ENCODE data around the gene ZSCAN5A. TPM values are rescaled to one million over a fixed set of nuclear protein-coding genes. Genes with fewer than 3 reads are reported as not detected.
"Not testable (repeated sequence)": the region's sequence is repeated elsewhere in the genome, so short reads cannot be mapped to it uniquely, and the experiment has no call there.

The ZSCAN5A gene
- total RNA-seq, 1 donor, result 4.3 TPM

- Histone ChIP-seq H3K4me1 (ENCODE audit: insufficient read depth, low read length) (no peaks in the 10 kb centered on the region), H3K36me3 (ENCODE audit: insufficient read depth, low read length) (no peaks in the 10 kb centered on the region), H3K4me2 (ENCODE audit: insufficient read depth, low read length) (no peak overlapping the region), H3K27me3 (ENCODE audit: insufficient read depth, low read length) (no peaks in the 10 kb centered on the region), H3K9me3 (ENCODE audit: low read depth, low read length) (no peaks in the 10 kb centered on the region), H3K79me2 (ENCODE audit: insufficient read depth, low read length) (no peaks in the 10 kb centered on the region), H4K20me1 (ENCODE audit: insufficient read depth, low read length) (no peaks in the 10 kb centered on the region), H3K27ac (ENCODE audit: low read depth, low read length) (no peak overlapping the region), H2AFZ (ENCODE audit: low read length) (no peak overlapping the region), H3K4me3 (ENCODE audit: insufficient read depth, low read length) (no peak overlapping the region)
- no peak for TF ChIP-seq CTCF (IDR thresholded peaks at IDR 0.05; ENCODE audit: extremely low read depth, low read depth, low read length)
- DNase-seq (ENCODE audit: insufficient read length, low spot score, missing footprints), result no peak
These were observed 136.9 kb downstream of the ZSCAN5A start for GRCh38 chr19:56177564-56178243.

GRCh38 chr19:56176881-56177280 is 137.8 kb downstream of the ZSCAN5A start:
- Histone ChIP-seq H3K36me3 (ENCODE audit: insufficient read depth, low read length) (no peaks in the 10 kb centered on the region), H4K20me1 (ENCODE audit: insufficient read depth, low read length) (no peaks in the 10 kb centered on the region), H3K4me2 (ENCODE audit: insufficient read depth, low read length) (no peak overlapping the region), H3K9me3 (ENCODE audit: low read depth, low read length) (no peaks in the 10 kb centered on the region), H3K27ac (ENCODE audit: low read depth, low read length) (no peak overlapping the region), H3K4me3 (ENCODE audit: insufficient read depth, low read length) (no peak overlapping the region), H3K27me3 (ENCODE audit: insufficient read depth, low read length) (no peaks in the 10 kb centered on the region), H2AFZ (ENCODE audit: low read length) (no peak overlapping the region), H3K4me1 (ENCODE audit: insufficient read depth, low read length) (no peaks in the 10 kb centered on the region), H3K79me2 (ENCODE audit: insufficient read depth, low read length) (no peaks in the 10 kb centered on the region)
- no peak for TF ChIP-seq CTCF (IDR thresholded peaks at IDR 0.05; ENCODE audit: extremely low read depth, low read depth, low read length)
- DNase-seq (ENCODE audit: insufficient read length, low spot score, missing footprints), result no peak

- not testable (repeated sequence) for DNase-seq (ENCODE audit: insufficient read length, low spot score, missing footprints); H3K4me1 ChIP-seq (ENCODE audit: insufficient read depth, low read length)
These were observed 138.3 kb downstream of the ZSCAN5A start for GRCh38 chr19:56176310-56176709.

GRCh38 chr19:56175861-56176307 is 138.8 kb downstream of the ZSCAN5A start, which contains the start of gene GALP:
GALP (plus strand) TSS chr19:56176008; CDS start chr19:56177109, 1,101 bp downstream.
- H3K79me2 ChIP-seq (ENCODE audit: insufficient read depth, low read length); DNase-seq (ENCODE audit: insufficient read length, low spot score, missing footprints); H3K4me3 ChIP-seq (ENCODE audit: insufficient read depth, low read length); H3K9me3 ChIP-seq (ENCODE audit: low read depth, low read length); H3K4me1 ChIP-seq (ENCODE audit: insufficient read depth, low read length); H3K4me2 ChIP-seq (ENCODE audit: insufficient read depth, low read length); H3K36me3 ChIP-seq (ENCODE audit: insufficient read depth, low read length); H3K27ac ChIP-seq (ENCODE audit: low read depth, low read length); H3K27me3 ChIP-seq (ENCODE audit: insufficient read depth, low read length); H2AFZ ChIP-seq (ENCODE audit: low read length); H4K20me1 ChIP-seq (ENCODE audit: insufficient read depth, low read length): not testable (repeated sequence)

More at GRCh38 chr19:56176310-56176709, 138.3 kb downstream of the ZSCAN5A start:
- H3K27me3 ChIP-seq (ENCODE audit: insufficient read depth, low read length); H3K4me2 ChIP-seq (ENCODE audit: insufficient read depth, low read length); H3K27ac ChIP-seq (ENCODE audit: low read depth, low read length); H2AFZ ChIP-seq (ENCODE audit: low read length); H3K9me3 ChIP-seq (ENCODE audit: low read depth, low read length); H3K4me3 ChIP-seq (ENCODE audit: insufficient read depth, low read length); H3K79me2 ChIP-seq (ENCODE audit: insufficient read depth, low read length); H3K36me3 ChIP-seq (ENCODE audit: insufficient read depth, low read length); H4K20me1 ChIP-seq (ENCODE audit: insufficient read depth, low read length): not testable (repeated sequence)

- Histone ChIP-seq H3K4me2 (ENCODE audit: insufficient read depth, low read length) (no peak overlapping the region), H3K4me1 (ENCODE audit: insufficient read depth, low read length) (no peaks in the 10 kb centered on the region), H3K27me3 (ENCODE audit: insufficient read depth, low read length) (no peaks in the 10 kb centered on the region), H4K20me1 (ENCODE audit: insufficient read depth, low read length) (no peaks in the 10 kb centered on the region), H2AFZ (ENCODE audit: low read length) (no peak overlapping the region), H3K9me3 (ENCODE audit: low read depth, low read length) (no peaks in the 10 kb centered on the region), H3K27ac (ENCODE audit: low read depth, low read length) (no peak overlapping the region), H3K36me3 (ENCODE audit: insufficient read depth, low read length) (no peaks in the 10 kb centered on the region), H3K4me3 (ENCODE audit: insufficient read depth, low read length) (no peak overlapping the region), H3K79me2 (ENCODE audit: insufficient read depth, low read length) (no peaks in the 10 kb centered on the region)
- DNase-seq (ENCODE audit: insufficient read length, low spot score, missing footprints), result no peak
- no peak for TF ChIP-seq CTCF (IDR thresholded peaks at IDR 0.05; ENCODE audit: extremely low read depth, low read depth, low read length)
These were observed 140.1 kb downstream of the ZSCAN5A start for GRCh38 chr19:56174550-56174949.

All from osteoblast (primary cell).